ENCODE data around the gene ENDOD1. TPM values are rescaled to one million over a fixed set of nuclear protein-coding genes. Genes with fewer than 3 reads are reported as not detected.
A peak's percentile ranks its signal among the peaks of the same experiment; 100 is the strongest.

The ENDOD1 gene
- total RNA-seq, 1 experiment from 2014 or later: 0.87 TPM

- no peak overlapping the region for H3K27ac Mint-ChIP-seq
- H3K27ac ChIP-seq (ENCODE audit: insufficient read length, low read depth, low read length): no peak overlapping the region
Measured at GRCh38 chr11:95149651-95150364, 60.2 kb downstream of the ENDOD1 start.

More at GRCh38 chr11:95149651-95150364, 60.2 kb downstream of the ENDOD1 start:
- no peak overlapping the region for H3K18ac ChIP-seq (ENCODE audit: insufficient read length, low read depth, low read length)
- H2BK120ac ChIP-seq (ENCODE audit: low read depth, low read length, poor library complexity, severe bottlenecking): no peak overlapping the region
- H4K91ac ChIP-seq (ENCODE audit: insufficient read length, low read depth, low read length): no peak overlapping the region
- H3K4me2 ChIP-seq (ENCODE audit: insufficient read depth, insufficient read length, low read length): peak overlapping the region; percentile 80
- H3T11ph ChIP-seq (ENCODE audit: low read length): no peak overlapping the region
- no peak overlapping the region for H4K5ac ChIP-seq (ENCODE audit: insufficient read length, low read depth, low read length)
- peaks cover 0 to 3% (median 2%) of the 10 kb centered on the region in 3 experiments; a peak in 1 of 7 replicates for H3K36me3 Mint-ChIP-seq (ENCODE audit: insufficient read depth in 1 of 3, low read depth in 3 of 3)
- H3K4me3 Mint-ChIP-seq: peak overlapping the region; percentile 69 to 84
- peaks cover 7 to 10% of the 10 kb centered on the region in 2 experiments for H3K4me1 Mint-ChIP-seq
- no peak overlapping the region for H3K56ac ChIP-seq (ENCODE audit: insufficient read length, low read depth, low read length)
- H2AK5ac ChIP-seq (ENCODE audit: insufficient read length, low read length): no peak overlapping the region
- no peak overlapping the region for H2AFZ ChIP-seq (ENCODE audit: low read length)
- H3K23me2 ChIP-seq (ENCODE audit: insufficient read length, low read depth, low read length, poor library complexity, severe bottlenecking): peaks cover 16% of the 10 kb centered on the region
- peaks cover 25% of the 10 kb centered on the region for H3K27me3 ChIP-seq (ENCODE audit: insufficient read depth, low read length)
- no peak overlapping the region for H3K4ac ChIP-seq (ENCODE audit: low read depth, low read length)
- H3K9me3 ChIP-seq (ENCODE audit: control insufficient read depth, low read depth, low read length): peaks cover 4% of the 10 kb centered on the region
- no peak overlapping the region for H2BK15ac ChIP-seq (ENCODE audit: low read depth, low read length)
- no peak overlapping the region for H4K8ac ChIP-seq (replicated peaks; ENCODE audit: insufficient read length, low read depth, low read length)
- H3K79me1 ChIP-seq (ENCODE audit: insufficient read depth, low read depth, low read length, poor library complexity, severe bottlenecking): no peaks in the 10 kb centered on the region
- no peaks in the 10 kb centered on the region; a peak in 2 of 5 replicates for H3K9me3 Mint-ChIP-seq
- no peak overlapping the region for H2BK5ac ChIP-seq (ENCODE audit: insufficient read length, low read length)
- no peaks in the 10 kb centered on the region for H4K20me1 ChIP-seq (ENCODE audit: control insufficient read depth, insufficient read depth, insufficient read length)
- H2BK20ac ChIP-seq (ENCODE audit: low read depth, low read length, poor library complexity, severe bottlenecking): no peak overlapping the region
- H3K9ac ChIP-seq (ENCODE audit: extremely low read depth, insufficient read length, low read length): no peak overlapping the region
- no peak overlapping the region for H2BK12ac ChIP-seq (ENCODE audit: insufficient read length, low read depth, low read length)
- H3K79me2 ChIP-seq (ENCODE audit: insufficient read depth, low read length): no peaks in the 10 kb centered on the region
- H3K14ac ChIP-seq (ENCODE audit: insufficient read depth, low read length): no peak overlapping the region
- no CpG with 5 or more reads among the region's 23 CpGs for WGBS (ENCODE audit: extremely low coverage, insufficient read length, low lambda C conversion rate)
- DNase-seq: peak; percentile 68
- H3K27me3 Mint-ChIP-seq (ENCODE audit: low read depth): peaks cover 69% of the 10 kb centered on the region
- no peak for TF ChIP-seq CTCF (conservative IDR thresholded peaks at IDR 0.05)
- H3K4me1 ChIP-seq (ENCODE audit: insufficient read depth, low read length): no peaks in the 10 kb centered on the region
- no peak overlapping the region for H3K23ac ChIP-seq (ENCODE audit: insufficient read length, low read depth, low read length)

All from H9 (cell line).